Measurements from ENCODE around the gene CABCOCO1. TPM values are rescaled to one million over a fixed set of nuclear protein-coding genes. Genes with fewer than 3 reads are reported as not detected.

The CABCOCO1 gene
- total and polyA plus RNA-seq, 10 of the 15 experiments (the other 5 are each of a cell fraction or from before 2014, with no cell fraction given) = not detected

GRCh38 chr10:61663466-61663865 is 737 bp downstream of the CABCOCO1 start (continued):
- no peak for TF ChIP-seq SKIL (IDR thresholded peaks at IDR 0.05; ENCODE audit: low read depth, poor library complexity, severe bottlenecking)
- TF ChIP-seq BCL11A (IDR thresholded peaks at IDR 0.05; ENCODE audit: low read depth, low read length) = no peak
- TF ChIP-seq CHD1 (IDR thresholded peaks at IDR 0.05; ENCODE audit: low read depth, low read length) = no peak

GRCh38 chr10:61664985-61665384 is 2.3 kb downstream of the CABCOCO1 start:
- WGBS (ENCODE audit: insufficient coverage, insufficient replicate concordance, low lambda C conversion rate, missing lambda C conversion rate) = 0% methylated on average over 2 of the region's 2 CpGs
- Histone ChIP-seq H3K27me3 (replicated peaks in 1 of 2; ENCODE audit: control insufficient read depth in 2 of 2, insufficient read depth in 2 of 2, low read length in 1 of 2) (peaks cover 0 to 3% of the 10 kb centered on the region in 2 experiments; a peak in 1 of 4 replicates), H4K20me1 (ENCODE audit: control insufficient read depth, insufficient read depth) (no peaks in the 10 kb centered on the region), H3K4me1 (ENCODE audit: control insufficient read depth, insufficient read depth, low read length) (no peaks in the 10 kb centered on the region), H3K9ac (ENCODE audit: control insufficient read depth, insufficient read depth, low read length) (no peak overlapping the region), H3K27ac (ENCODE audit: control insufficient read depth, insufficient read depth) (no peak overlapping the region), H3K9me3 (replicated peaks; ENCODE audit: control insufficient read depth, insufficient read depth, low read length) (no peaks in the 10 kb centered on the region), H2AFZ (ENCODE audit: control insufficient read depth, low read depth, low read length) (no peak overlapping the region), H3K36me3 (ENCODE audit: control insufficient read depth in 2 of 2, insufficient read depth in 2 of 2, low read length in 1 of 2) (no peaks in the 10 kb centered on the region), H3K4me3 (no peak overlapping the region), H3K79me2 (ENCODE audit: control insufficient read depth, insufficient read depth, low read length) (no peaks in the 10 kb centered on the region), H3K4me2 (ENCODE audit: control insufficient read depth, insufficient read depth) (no peak overlapping the region)
- ChIA-PET RAD21 (ENCODE audit: unreplicated experiment) (no interaction called here), CTCF (no interaction called here), POLR2A (no interaction called here), SMC1A (ENCODE audit: uncharacterized antibody, unreplicated experiment) (no interaction called here)
- FAIRE-seq (no peak), DNase-seq (ENCODE audit: low read depth, low spot score) (no peak), ATAC-seq (no peak)
- TF ChIP-seq TARDBP (IDR thresholded peaks at IDR 0.05; ENCODE audit: borderline replicate concordance) (no peak), ESRRA (IDR thresholded peaks at IDR 0.05; ENCODE audit: low read length) (no peak), LARP7 (IDR thresholded peaks at IDR 0.05) (no peak), NR2C2 (IDR thresholded peaks at IDR 0.05; ENCODE audit: borderline replicate concordance, control insufficient read depth, insufficient read length, low read depth) (no peak), MTA2 (IDR thresholded peaks at IDR 0.05; ENCODE audit: low read depth) (no peak), SIN3A (IDR thresholded peaks at IDR 0.05; ENCODE audit: low read depth, low read length) (no peak), SIX5 (IDR thresholded peaks at IDR 0.05; ENCODE audit: low read depth, low read length, severe bottlenecking) (no peak), SP1 (IDR thresholded peaks at IDR 0.05; ENCODE audit: low read depth, low read length) (no peak), EGR1 (IDR thresholded peaks at IDR 0.05; ENCODE audit: borderline replicate concordance in 1 of 2, low read depth in 2 of 2, low read length in 2 of 2) (no peak), IKZF1 (conservative IDR thresholded peaks at IDR 0.05) (no peak), ZBTB33 (IDR thresholded peaks at IDR 0.05) (no peak), BACH1 (IDR thresholded peaks at IDR 0.05; ENCODE audit: borderline replicate concordance) (no peak), ASH2L (IDR thresholded peaks at IDR 0.05; ENCODE audit: borderline replicate concordance, low read depth) (no peak)
- intact Hi-C loops (cut with micrococcal nuclease; ENCODE audit: unreplicated experiment) (no loop called here), in situ Hi-C loops (cut with MboI) (no loop called here)
- BruUV-seq (replicated peaks) = no TSS peak
